ENCODE data around the gene PDE9A. TPM values are rescaled to one million over a fixed set of nuclear protein-coding genes. Genes with fewer than 3 reads are reported as not detected.

PDE9A gene
- total RNA-seq, 1 experiment from 2014 or later = not detected

DNA sequence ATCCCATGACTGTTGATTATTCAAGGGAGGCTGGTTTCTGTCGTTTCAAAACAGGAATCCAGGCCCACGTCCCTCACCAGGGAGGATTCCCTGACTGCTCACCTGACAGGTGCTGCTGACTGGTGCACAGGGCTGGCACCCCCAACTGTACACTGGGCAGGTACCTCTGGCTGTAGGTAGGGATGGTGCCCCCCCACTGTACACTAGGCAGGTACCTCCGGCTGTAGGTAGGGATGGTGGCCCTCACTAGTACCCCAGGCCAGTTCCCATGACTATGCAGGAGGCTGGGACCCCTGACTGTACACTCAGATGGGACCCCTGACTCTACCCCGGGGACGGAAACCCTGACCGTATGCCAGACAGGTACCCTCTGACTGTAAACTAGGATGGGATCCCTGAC, 33.6 kb upstream of the PDE9A start:
- H3K27me3 ChIP-seq (ENCODE audit: low read length) = 0 out of 2 replicates have a peak, but pooled peaks cover 2% of the 10 kb centered on the region
- DNase-seq = no peak
- H3K9me3 ChIP-seq (ENCODE audit: low read length) = no peaks in the 10 kb centered on the region
- H4K20me1 ChIP-seq (ENCODE audit: insufficient read depth, low read depth, low read length) = no peaks in the 10 kb centered on the region
- H3K79me2 ChIP-seq (ENCODE audit: low read length) = no peaks in the 10 kb centered on the region
- no peak overlapping the region for H3K4me2 ChIP-seq (ENCODE audit: low read depth, low read length, poor library complexity, severe bottlenecking)
- no peaks in the 10 kb centered on the region for H3K36me3 ChIP-seq (ENCODE audit: insufficient read depth, low read length)
- H3K4me3 ChIP-seq (ENCODE audit: low read length) = no peak overlapping the region
- H3K9me2 ChIP-seq (replicated peaks; ENCODE audit: insufficient read depth, low read length) = no peaks in the 10 kb centered on the region
- no peak overlapping the region for H3K27ac ChIP-seq (ENCODE audit: low read length)
- no peak overlapping the region for H3K9ac ChIP-seq (ENCODE audit: low read length)
- H2AFZ ChIP-seq (ENCODE audit: low read length) = no peak overlapping the region
- H3K4me1 ChIP-seq (ENCODE audit: low read length) = no peaks in the 10 kb centered on the region

- H2AFZ ChIP-seq (ENCODE audit: low read length) = no peak overlapping the region
- no peak for DNase-seq
- H3K27me3 ChIP-seq (ENCODE audit: low read length) = 0 out of 2 replicates have a peak, but pooled peaks cover 2% of the 10 kb centered on the region
- no peak overlapping the region for H3K9ac ChIP-seq (ENCODE audit: low read length)
- no peaks in the 10 kb centered on the region for H4K20me1 ChIP-seq (ENCODE audit: insufficient read depth, low read depth, low read length)
- H3K4me2 ChIP-seq (ENCODE audit: low read depth, low read length, poor library complexity, severe bottlenecking) = no peak overlapping the region
- no peaks in the 10 kb centered on the region for H3K79me2 ChIP-seq (ENCODE audit: low read length)
- no peaks in the 10 kb centered on the region for H3K9me3 ChIP-seq (ENCODE audit: low read length)
- H3K9me2 ChIP-seq (replicated peaks; ENCODE audit: insufficient read depth, low read length) = no peaks in the 10 kb centered on the region
- no peak overlapping the region for H3K27ac ChIP-seq (ENCODE audit: low read length)
- no peaks in the 10 kb centered on the region for H3K4me1 ChIP-seq (ENCODE audit: low read length)
- no peak overlapping the region for H3K4me3 ChIP-seq (ENCODE audit: low read length)
- H3K36me3 ChIP-seq (ENCODE audit: insufficient read depth, low read length) = no peaks in the 10 kb centered on the region
These were observed 32.1 kb upstream of the PDE9A start for GRCh38 chr21:42621166-42621818.

- Histone ChIP-seq H3K9ac (ENCODE audit: low read length) (no peak overlapping the region), H3K4me1 (ENCODE audit: low read length) (no peaks in the 10 kb centered on the region), H3K36me3 (ENCODE audit: insufficient read depth, low read length) (no peaks in the 10 kb centered on the region), H2AFZ (ENCODE audit: low read length) (no peak overlapping the region), H4K20me1 (ENCODE audit: insufficient read depth, low read depth, low read length) (no peaks in the 10 kb centered on the region), H3K27me3 (ENCODE audit: low read length) (0 out of 2 replicates have a peak, but pooled peaks cover 2% of the 10 kb centered on the region), H3K9me2 (replicated peaks; ENCODE audit: insufficient read depth, low read length) (no peaks in the 10 kb centered on the region), H3K79me2 (ENCODE audit: low read length) (no peaks in the 10 kb centered on the region), H3K4me3 (ENCODE audit: low read length) (no peak overlapping the region), H3K9me3 (ENCODE audit: low read length) (no peaks in the 10 kb centered on the region), H3K27ac (ENCODE audit: low read length) (no peak overlapping the region), H3K4me2 (ENCODE audit: low read depth, low read length, poor library complexity, severe bottlenecking) (no peak overlapping the region)
- no peak for DNase-seq
These were observed 31.6 kb upstream of the PDE9A start for GRCh38 chr21:42621819-42622177.

GRCh38 chr21:42622284-42622683, 31.1 kb upstream of the PDE9A start:
- Histone ChIP-seq H3K79me2 (ENCODE audit: low read length) (no peaks in the 10 kb centered on the region), H3K4me2 (ENCODE audit: low read depth, low read length, poor library complexity, severe bottlenecking) (no peak overlapping the region), H3K4me3 (ENCODE audit: low read length) (no peak overlapping the region), H3K9me2 (replicated peaks; ENCODE audit: insufficient read depth, low read length) (no peaks in the 10 kb centered on the region), H3K4me1 (ENCODE audit: low read length) (no peaks in the 10 kb centered on the region), H2AFZ (ENCODE audit: low read length) (no peak overlapping the region), H4K20me1 (ENCODE audit: insufficient read depth, low read depth, low read length) (no peaks in the 10 kb centered on the region), H3K9me3 (ENCODE audit: low read length) (no peaks in the 10 kb centered on the region), H3K27ac (ENCODE audit: low read length) (no peak overlapping the region), H3K36me3 (ENCODE audit: insufficient read depth, low read length) (no peaks in the 10 kb centered on the region), H3K27me3 (ENCODE audit: low read length) (0 out of 2 replicates have a peak, but pooled peaks cover 2% of the 10 kb centered on the region), H3K9ac (ENCODE audit: low read length) (no peak overlapping the region)
- no peak for DNase-seq

GRCh38 chr21:42623694-42624093, 29.7 kb upstream of the PDE9A start:
- Histone ChIP-seq H3K9me2 (replicated peaks; ENCODE audit: insufficient read depth, low read length) (no peaks in the 10 kb centered on the region), H4K20me1 (ENCODE audit: insufficient read depth, low read depth, low read length) (no peaks in the 10 kb centered on the region), H3K4me1 (ENCODE audit: low read length) (no peaks in the 10 kb centered on the region), H3K79me2 (ENCODE audit: low read length) (no peaks in the 10 kb centered on the region), H3K27ac (ENCODE audit: low read length) (no peak overlapping the region), H3K4me3 (ENCODE audit: low read length) (no peak overlapping the region), H3K36me3 (ENCODE audit: insufficient read depth, low read length) (no peaks in the 10 kb centered on the region), H3K4me2 (ENCODE audit: low read depth, low read length, poor library complexity, severe bottlenecking) (no peak overlapping the region), H3K27me3 (ENCODE audit: low read length) (0 out of 2 replicates have a peak, but pooled peaks cover 2% of the 10 kb centered on the region), H3K9ac (ENCODE audit: low read length) (no peak overlapping the region), H2AFZ (ENCODE audit: low read length) (no peak overlapping the region), H3K9me3 (ENCODE audit: low read length) (no peaks in the 10 kb centered on the region)
- DNase-seq = no peak

DNA sequence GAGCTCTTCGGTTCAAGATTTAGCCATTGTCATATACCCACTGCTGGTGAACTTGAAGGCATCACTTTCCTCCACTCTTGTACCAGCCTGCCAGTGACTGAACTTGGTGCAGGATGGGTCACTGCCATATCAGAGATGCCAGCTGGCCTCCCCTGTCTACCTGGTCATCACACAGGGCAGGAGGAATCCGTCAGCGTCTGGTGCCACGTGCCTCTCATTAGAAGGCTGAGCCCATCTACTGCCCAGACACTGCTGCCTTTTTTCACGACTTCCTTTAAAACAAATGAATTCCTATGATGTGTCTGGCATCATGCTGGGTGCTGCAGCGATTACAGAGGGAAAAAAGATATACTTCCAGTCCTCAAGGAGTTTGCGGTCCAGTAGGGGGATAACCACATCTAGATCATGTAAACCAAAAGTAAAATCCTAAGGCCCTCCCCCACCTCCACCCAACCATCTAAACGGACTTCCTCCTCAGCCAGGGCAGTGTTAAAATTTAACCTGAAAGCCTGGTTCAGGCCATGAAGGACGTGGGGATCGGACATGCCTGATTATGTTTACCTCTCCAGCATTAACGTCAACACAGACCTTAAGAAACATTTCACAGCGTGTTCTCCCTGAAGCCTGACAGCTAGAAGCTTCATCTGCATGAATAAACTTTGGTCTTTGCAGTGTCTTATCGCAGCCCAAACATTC, 29.2 kb upstream of the PDE9A start:
- no peaks in the 10 kb centered on the region for H4K20me1 ChIP-seq (ENCODE audit: insufficient read depth, low read depth, low read length)
- no peak overlapping the region for H3K27ac ChIP-seq (ENCODE audit: low read length)
- no peaks in the 10 kb centered on the region for H3K36me3 ChIP-seq (ENCODE audit: insufficient read depth, low read length)
- no peak for DNase-seq
- H3K4me3 ChIP-seq (ENCODE audit: low read length) = no peak overlapping the region
- H3K9ac ChIP-seq (ENCODE audit: low read length) = no peak overlapping the region
- 0 out of 2 replicates have a peak, but pooled peaks cover 2% of the 10 kb centered on the region for H3K27me3 ChIP-seq (ENCODE audit: low read length)
- no peaks in the 10 kb centered on the region for H3K79me2 ChIP-seq (ENCODE audit: low read length)
- no peaks in the 10 kb centered on the region for H3K9me2 ChIP-seq (replicated peaks; ENCODE audit: insufficient read depth, low read length)
- H3K9me3 ChIP-seq (ENCODE audit: low read length) = no peaks in the 10 kb centered on the region
- no peak overlapping the region for H2AFZ ChIP-seq (ENCODE audit: low read length)
- no peak overlapping the region for H3K4me2 ChIP-seq (ENCODE audit: low read depth, low read length, poor library complexity, severe bottlenecking)
- no peaks in the 10 kb centered on the region for H3K4me1 ChIP-seq (ENCODE audit: low read length)

DNA sequence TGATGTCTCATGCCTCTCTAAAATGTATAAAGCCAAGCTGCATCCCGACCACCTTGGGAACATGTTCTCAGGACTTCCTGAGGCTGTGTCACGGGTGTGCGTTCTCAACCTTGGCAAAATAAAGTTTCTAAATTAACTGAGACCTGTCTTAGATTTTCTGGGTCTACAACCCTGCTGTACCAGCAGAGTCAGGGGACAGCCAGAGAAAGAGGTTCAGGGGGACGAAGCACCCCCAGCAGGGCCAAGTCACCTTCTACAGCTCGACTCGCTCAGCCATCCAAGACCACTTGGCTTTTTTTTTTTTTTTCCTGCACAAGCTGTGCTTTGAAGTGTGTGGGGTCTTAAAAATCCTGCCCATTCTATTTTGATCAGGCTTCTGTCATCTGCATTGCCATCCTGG, 28.5 kb upstream of the PDE9A start:
- no peak for DNase-seq
- no peak overlapping the region for H3K27ac ChIP-seq (ENCODE audit: low read length)
- no peaks in the 10 kb centered on the region for H3K9me2 ChIP-seq (replicated peaks; ENCODE audit: insufficient read depth, low read length)
- H3K4me2 ChIP-seq (ENCODE audit: low read depth, low read length, poor library complexity, severe bottlenecking) = no peak overlapping the region
- no peaks in the 10 kb centered on the region for H3K36me3 ChIP-seq (ENCODE audit: insufficient read depth, low read length)
- H4K20me1 ChIP-seq (ENCODE audit: insufficient read depth, low read depth, low read length) = no peaks in the 10 kb centered on the region
- H3K4me3 ChIP-seq (ENCODE audit: low read length) = no peak overlapping the region
- no peaks in the 10 kb centered on the region for H3K9me3 ChIP-seq (ENCODE audit: low read length)
- no peak overlapping the region for H3K9ac ChIP-seq (ENCODE audit: low read length)
- H2AFZ ChIP-seq (ENCODE audit: low read length) = no peak overlapping the region
- H3K4me1 ChIP-seq (ENCODE audit: low read length) = no peaks in the 10 kb centered on the region
- H3K27me3 ChIP-seq (ENCODE audit: low read length) = 0 out of 2 replicates have a peak, but pooled peaks cover 2% of the 10 kb centered on the region
- no peaks in the 10 kb centered on the region for H3K79me2 ChIP-seq (ENCODE audit: low read length)

DNA sequence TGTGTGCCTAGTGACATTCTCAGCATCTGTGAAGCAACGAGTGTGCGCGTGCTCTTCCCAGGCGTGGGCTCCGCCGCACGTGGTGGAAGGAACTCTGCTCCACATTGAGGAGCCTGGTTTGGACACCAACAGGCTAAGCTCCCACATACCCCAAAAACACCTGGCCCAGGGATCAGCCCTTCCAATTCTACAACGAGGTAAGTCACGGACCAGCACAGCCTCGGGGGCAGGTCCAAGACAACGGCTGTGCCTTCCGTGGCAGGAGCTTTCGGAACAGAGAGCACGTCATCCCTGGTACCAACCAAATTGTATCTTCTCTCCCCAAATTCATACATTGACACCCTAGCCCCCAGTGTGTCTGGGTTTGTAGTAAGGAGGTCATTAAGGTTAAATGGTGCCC, 27.2 kb upstream of the PDE9A start:
- Histone ChIP-seq H3K36me3 (ENCODE audit: insufficient read depth, low read length) (no peaks in the 10 kb centered on the region), H3K9ac (ENCODE audit: low read length) (no peak overlapping the region), H4K20me1 (ENCODE audit: insufficient read depth, low read depth, low read length) (no peaks in the 10 kb centered on the region), H3K4me1 (ENCODE audit: low read length) (no peaks in the 10 kb centered on the region), H3K9me2 (replicated peaks; ENCODE audit: insufficient read depth, low read length) (no peaks in the 10 kb centered on the region), H3K27me3 (ENCODE audit: low read length) (0 out of 2 replicates have a peak, but pooled peaks cover 2% of the 10 kb centered on the region), H2AFZ (ENCODE audit: low read length) (no peak overlapping the region), H3K79me2 (ENCODE audit: low read length) (no peaks in the 10 kb centered on the region), H3K4me2 (ENCODE audit: low read depth, low read length, poor library complexity, severe bottlenecking) (no peak overlapping the region), H3K9me3 (ENCODE audit: low read length) (no peaks in the 10 kb centered on the region), H3K27ac (ENCODE audit: low read length) (no peak overlapping the region), H3K4me3 (ENCODE audit: low read length) (no peak overlapping the region)
- DNase-seq = no peak
